ENCODE results near the gene PRUNE2.

- no peak for TF ChIP-seq REST (IDR thresholded peaks at IDR 0.05)
- TF ChIP-seq RAD21 (IDR thresholded peaks at IDR 0.05), result no peak
- no peak for TF ChIP-seq ATF3 (IDR thresholded peaks at IDR 0.05)
- no peak for TF ChIP-seq EGR1 (IDR thresholded peaks at IDR 0.05; ENCODE audit: low read depth in 2 of 2)
- TF ChIP-seq CTCF (IDR thresholded peaks at IDR 0.05; ENCODE audit: low read depth, low read length, missing input control), result no peak
- no peak for TF ChIP-seq YY1 (IDR thresholded peaks at IDR 0.05)
- no peak for TF ChIP-seq ZBTB33 (IDR thresholded peaks at IDR 0.05)
- no peak for TF ChIP-seq GABPA (IDR thresholded peaks at IDR 0.05 in 1 of 2, conservative IDR thresholded peaks at IDR 0.05 in 1 of 2)
- no peak for TF ChIP-seq HNF4A (conservative IDR thresholded peaks at IDR 0.05)
- no peak for TF ChIP-seq TAF1 (conservative IDR thresholded peaks at IDR 0.05)
- TF ChIP-seq NR2F2 (IDR thresholded peaks at IDR 0.05), result no peak
- TF ChIP-seq MAX (IDR thresholded peaks at IDR 0.05), result no peak
Observed at GRCh38 chr9:76581731-76582130, 324.2 kb downstream of the PRUNE2 start.
